Keratinocyte (primary cell): ENCODE results near the gene MAMDC2. TPM values are rescaled to one million over a fixed set of nuclear protein-coding genes. Genes with fewer than 3 reads are reported as not detected.

Experiments used
- DNase-seq: peaks from one replicate; pipeline ENCODE4 v3.0.0-alpha.2; 2011; ENCODE audit warnings: low read depth, missing footprints, low spot score
- FAIRE-seq: peaks from 2 replicates; lab custom pipeline; 2011; peaks lifted over from hg19 to GRCh38; lab: Jason Lieb, UNC
- H2AFZ ChIP-seq: 2 replicates; pipeline ENCODE4 v1.6.0; 2012; ENCODE audit warnings: low read length, control low read depth, inconsistent platforms; ENCODE audit not compliant: control insufficient read depth
- H3K27ac ChIP-seq: 2 replicates; pipeline ENCODE4 v1.5.1; 2011; ENCODE audit warnings: low read length; ENCODE audit not compliant: control insufficient read depth, insufficient read depth
- H3K27me3 ChIP-seq: 3 replicates; pipeline ENCODE4 v1.6.0; 2011; ENCODE audit warnings: low read length; ENCODE audit not compliant: control insufficient read depth, insufficient read depth; ENCODE audit errors: extremely low read depth
- H3K36me3 ChIP-seq, 2 experiments: 2 replicates in 1 of 2; 3 replicates in 1 of 2; pipeline ENCODE4 v1.5.1; 2011; ENCODE audit warnings: low read length in 2 of 2, mild to moderate bottlenecking in 1 of 2; ENCODE audit not compliant: control insufficient read depth in 2 of 2, insufficient read depth in 2 of 2; ENCODE audit errors: extremely low read depth in 1 of 2
- H3K4me1 ChIP-seq: 3 replicates; pipeline ENCODE4 v1.5.1; 2011; ENCODE audit warnings: low read length; ENCODE audit not compliant: control insufficient read depth, insufficient read depth; ENCODE audit errors: extremely low read depth
- H3K4me2 ChIP-seq: 3 replicates; pipeline ENCODE4 v1.6.0; 2011; ENCODE audit warnings: low read depth, low read length; ENCODE audit not compliant: control insufficient read depth, insufficient read depth; ENCODE audit errors: extremely low read depth
- H3K4me3 ChIP-seq, 3 experiments: fragments of 200-600 bp in 1 of 3; sonication (generic) in 1 of 3; 2 replicates in 2 of 3; 3 replicates in 1 of 3; pipeline ENCODE4 v1.5.1; 2011 to 2016; ENCODE audit warnings: low read length in 3 of 3, mild to moderate bottlenecking in 3 of 3, control low read depth in 2 of 3, inconsistent platforms in 1 of 3, low read depth in 1 of 3, mixed read lengths in 1 of 3, mixed run types in 1 of 3, moderate library complexity in 1 of 3; ENCODE audit not compliant: control insufficient read depth in 2 of 3, insufficient read depth in 2 of 3; ENCODE audit errors: extremely low read depth in 1 of 3
- H3K79me2 ChIP-seq: 2 replicates; pipeline ENCODE4 v1.6.0; 2012; ENCODE audit warnings: low read length; ENCODE audit not compliant: control insufficient read depth, insufficient read depth
- H3K9ac ChIP-seq: 3 replicates; pipeline ENCODE4 v1.6.0; 2011; ENCODE audit warnings: low read length; ENCODE audit not compliant: control insufficient read depth, insufficient read depth; ENCODE audit errors: extremely low read depth
- H3K9me1 ChIP-seq: 3 replicates; pipeline ENCODE4 v1.6.0; 2011; ENCODE audit warnings: low read length; ENCODE audit not compliant: control insufficient read depth, insufficient read depth; ENCODE audit errors: extremely low read depth
- H3K9me3 ChIP-seq: 2 replicates; pipeline ENCODE4 v1.5.1; 2012; ENCODE audit warnings: low read depth, low read length; ENCODE audit not compliant: control insufficient read depth
- H4K20me1 ChIP-seq: 3 replicates; pipeline ENCODE4 v1.6.0; 2011; ENCODE audit warnings: low read length; ENCODE audit not compliant: control insufficient read depth, insufficient read depth; ENCODE audit errors: extremely low read depth
- CTCF ChIP-seq, 3 experiments: IDR thresholded peaks in 1 of 3; conservative IDR thresholded peaks in 1 of 3; optimal IDR thresholded peaks in 1 of 3; 2 replicates in 2 of 3; 3 replicates in 1 of 3; pipeline versions ENCODE3 to v1.5.1; 2011; ENCODE audit warnings: low read length in 3 of 3, mild to moderate bottlenecking in 3 of 3, moderate library complexity in 2 of 3, control low read depth in 1 of 3, inconsistent platforms in 1 of 3; ENCODE audit not compliant: insufficient read depth in 2 of 3; ENCODE audit errors: extremely low read depth in 1 of 3
- EZH2 ChIP-seq: IDR thresholded peaks from one replicate; pipeline ENCODE4 v1.6.1; 2012; ENCODE audit warnings: inconsistent platforms, mild to moderate bottlenecking, low read length, moderate library complexity
- dilution Hi-C: fragments of 300-500 bp; cut with MboI; formaldehyde crosslinking; loops from one replicate; pipeline ENCODE4 v1.7.0; 2020; ENCODE audit warnings: low sequenced_read_pairs; ENCODE audit not compliant: extremely low pct_ligation_motif_present
- polyA plus RNA-seq, 5 experiments: library from polyadenylated mRNA; depleted of rRNA in 3 of 5; stranded (reverse) in 3 of 5; stranded (forward) in 1 of 5; unstranded in 1 of 5; fragments of >200 nt; gene quantifications; 1 replicate in 1 of 5; 2 replicates in 3 of 5; 3 replicates in 1 of 5; pipeline versions ENCODE4 v1.2.1 to v1.2.3, GENCODE V29; 2011 to 2012; ENCODE audit warnings: missing spikeins in 2 of 5, low read depth in 1 of 5, low replicate concordance in 1 of 5

MAMDC2 gene
- polyA plus RNA-seq, 1 donor (not counting 4 experiments of a cell fraction or from before 2014, with no cell fraction given) = 4.2 TPM

GRCh38 chr9:70218767-70219166, 175.1 kb downstream of the MAMDC2 start:
- no peak overlapping the region for H3K4me3 ChIP-seq
- no peaks in the 10 kb centered on the region for H3K36me3 ChIP-seq
- no peak overlapping the region for H2AFZ ChIP-seq
- no peaks in the 10 kb centered on the region for H3K79me2 ChIP-seq
- H3K4me2 ChIP-seq = no peak overlapping the region
- H3K9me3 ChIP-seq = no peaks in the 10 kb centered on the region
- H3K9me1 ChIP-seq = no peaks in the 10 kb centered on the region
- H4K20me1 ChIP-seq = no peaks in the 10 kb centered on the region
- no peaks in the 10 kb centered on the region for H3K27me3 ChIP-seq
- dilution Hi-C loops = no loop called here
- no peaks in the 10 kb centered on the region for H3K4me1 ChIP-seq
- no peak overlapping the region for H3K9ac ChIP-seq
- FAIRE-seq (no peak), DNase-seq (no peak)
- TF ChIP-seq CTCF (optimal IDR thresholded peaks at IDR 0.05 in 1 of 3, IDR thresholded peaks at IDR 0.05 in 1 of 3, conservative IDR thresholded peaks at IDR 0.05 in 1 of 3; ENCODE audit: extremely low read depth in 1 of 3, insufficient read depth in 2 of 3, low read length in 3 of 3) (no peak), EZH2 (no peak)
- H3K27ac ChIP-seq = no peak overlapping the region

DNA sequence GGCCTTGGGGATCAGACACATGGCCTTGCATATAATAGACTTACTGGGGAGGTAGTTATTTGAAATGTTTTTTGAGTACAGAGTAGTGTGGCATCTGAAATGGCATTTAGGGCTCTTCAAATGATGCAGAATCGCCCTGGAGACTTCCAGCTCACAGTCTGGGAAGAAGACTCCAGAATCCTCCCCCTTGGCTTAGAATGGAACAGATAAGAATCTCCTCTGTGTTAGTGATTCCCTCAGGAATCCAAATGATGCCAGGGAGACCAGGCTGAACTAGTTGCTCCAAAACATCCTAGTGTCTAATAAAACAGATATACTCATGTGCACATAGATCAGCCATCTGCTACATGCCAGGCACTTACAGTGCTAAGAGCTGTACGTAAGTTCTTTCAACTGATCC, 176.6 kb downstream of the MAMDC2 start:
- H3K79me2 ChIP-seq = no peaks in the 10 kb centered on the region
- no peak overlapping the region for H3K9ac ChIP-seq
- no peak for FAIRE-seq
- H3K4me1 ChIP-seq = no peaks in the 10 kb centered on the region
- H3K9me1 ChIP-seq = no peaks in the 10 kb centered on the region
- no peak overlapping the region for H3K4me3 ChIP-seq
- H3K9me3 ChIP-seq = no peaks in the 10 kb centered on the region
- H3K36me3 ChIP-seq = no peaks in the 10 kb centered on the region
- H3K27me3 ChIP-seq = no peaks in the 10 kb centered on the region
- no peaks in the 10 kb centered on the region for H4K20me1 ChIP-seq
- dilution Hi-C loops = no loop called here
- DNase-seq = no peak
- no peak overlapping the region for H3K27ac ChIP-seq
- no peak for TF ChIP-seq EZH2
- TF ChIP-seq CTCF (optimal IDR thresholded peaks at IDR 0.05 in 1 of 3, IDR thresholded peaks at IDR 0.05 in 1 of 3, conservative IDR thresholded peaks at IDR 0.05 in 1 of 3; ENCODE audit: extremely low read depth in 1 of 3, insufficient read depth in 2 of 3, low read length in 3 of 3) = no peak
- H2AFZ ChIP-seq = no peak overlapping the region
- no peak overlapping the region for H3K4me2 ChIP-seq
